Muscle of arm (tissue), 12 donors: ENCODE data around the gene PCNX2. TPM values are rescaled to one million over a fixed set of nuclear protein-coding genes. Genes with fewer than 3 reads are reported as not detected.

Experiments
- DNase-seq: peaks from one replicate; pipeline ENCODE4 v3.0.0-alpha.2; 2013
- polyA plus RNA-seq, 12 donors: library from polyadenylated mRNA; unstranded; fragments of 120-200 nt; gene quantifications; one replicate each; pipeline ENCODE4 v1.2.1, GENCODE V29; 2013; ENCODE audit not compliant: insufficient read length in 12 of 12

Gene PCNX2
- polyA plus RNA-seq, 12 donors, result 1.5 to 17.6 (median 3.3) TPM; not detected in 1

- no peak for DNase-seq
Observed at GRCh38 chr1:232937741-232938375, 357.7 kb downstream of the PCNX2 start.

- DNase-seq, result no peak
Observed at GRCh38 chr1:232936941-232937340, 358.6 kb downstream of the PCNX2 start.

Other genes with a start within 250 kb of the PCNX2 start
- gene MAP3K21, start 32.0 kb upstream of the PCNX2 start, polyA plus RNA-seq, result 1 to 10 TPM in 1 of 12 donors, under 1 TPM in 9, not detected in 2; 0.19 to 1.3 (median 0.40) TPM